Testis (tissue), 2 donors: Measurements from ENCODE around the gene GRIP2.

Source experiments
- POLR2A ChIP-seq: fragments of 450-650 bp; IDR thresholded peaks from one replicate; pipeline ENCODE4 v1.6.1; 2017; ENCODE audit warnings: antibody characterized with exemption, mild to moderate bottlenecking, moderate library complexity
- TF ChIP-seq, protein P1 (sequence below), 3 experiments: fragments of 450-650 bp in 2 of 3; fragments of 200-600 bp in 1 of 3; sonication (generic) in 1 of 3; IDR thresholded peaks; one replicate each; pipeline ENCODE4 v1.5.1; 2016 to 2019; ENCODE audit warnings: antibody characterized with exemption in 3 of 3, mild to moderate bottlenecking in 2 of 3, moderate library complexity in 1 of 3

DNA sequence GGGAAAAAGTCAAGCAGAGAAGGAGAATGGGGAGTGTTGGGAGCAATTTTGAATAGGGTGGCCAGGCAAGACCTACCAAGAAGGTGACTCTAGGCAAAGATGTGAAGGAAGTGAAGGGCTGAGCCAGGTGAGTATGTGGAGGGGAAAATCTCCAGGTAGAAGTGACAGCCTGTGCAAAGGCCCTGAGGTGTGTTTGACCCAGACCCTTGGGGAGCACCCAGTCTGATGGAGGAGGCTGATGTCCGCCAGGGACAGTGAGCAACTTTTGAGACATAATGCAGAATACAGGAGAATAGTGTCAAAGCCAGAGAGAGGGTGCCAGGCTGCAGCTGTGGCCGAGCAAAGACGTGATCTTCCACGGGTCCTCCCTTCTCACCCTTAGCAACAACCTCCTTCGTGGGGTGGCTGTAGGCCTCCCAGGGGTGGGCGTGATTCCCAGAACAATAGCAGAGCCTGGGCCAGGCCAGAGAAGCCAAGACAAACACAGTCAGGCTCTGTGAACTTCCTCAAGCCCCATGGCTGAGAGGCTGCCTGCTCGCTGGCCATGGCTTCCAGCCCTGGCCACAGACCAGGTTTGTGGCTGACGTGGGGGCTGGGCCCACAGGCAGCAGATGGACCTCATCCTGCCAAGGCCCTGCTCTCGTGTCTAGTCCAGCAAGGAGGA, 79.7 kb downstream of the GRIP2 start:
- TF ChIP-seq POLR2A, result no peak
- TF ChIP-seq, protein P1, sequence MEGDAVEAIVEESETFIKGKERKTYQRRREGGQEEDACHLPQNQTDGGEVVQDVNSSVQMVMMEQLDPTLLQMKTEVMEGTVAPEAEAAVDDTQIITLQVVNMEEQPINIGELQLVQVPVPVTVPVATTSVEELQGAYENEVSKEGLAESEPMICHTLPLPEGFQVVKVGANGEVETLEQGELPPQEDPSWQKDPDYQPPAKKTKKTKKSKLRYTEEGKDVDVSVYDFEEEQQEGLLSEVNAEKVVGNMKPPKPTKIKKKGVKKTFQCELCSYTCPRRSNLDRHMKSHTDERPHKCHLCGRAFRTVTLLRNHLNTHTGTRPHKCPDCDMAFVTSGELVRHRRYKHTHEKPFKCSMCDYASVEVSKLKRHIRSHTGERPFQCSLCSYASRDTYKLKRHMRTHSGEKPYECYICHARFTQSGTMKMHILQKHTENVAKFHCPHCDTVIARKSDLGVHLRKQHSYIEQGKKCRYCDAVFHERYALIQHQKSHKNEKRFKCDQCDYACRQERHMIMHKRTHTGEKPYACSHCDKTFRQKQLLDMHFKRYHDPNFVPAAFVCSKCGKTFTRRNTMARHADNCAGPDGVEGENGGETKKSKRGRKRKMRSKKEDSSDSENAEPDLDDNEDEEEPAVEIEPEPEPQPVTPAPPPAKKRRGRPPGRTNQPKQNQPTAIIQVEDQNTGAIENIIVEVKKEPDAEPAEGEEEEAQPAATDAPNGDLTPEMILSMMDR (IDR thresholded peaks at IDR 0.05), result no peak
